Spinal cord (tissue), 10 donors: ENCODE results near the gene COA8. TPM values are rescaled to one million over a fixed set of nuclear protein-coding genes. Genes with fewer than 3 reads are reported as not detected.
A peak's percentile ranks its signal among the peaks of the same experiment; 100 is the strongest.

ENCODE experiments used
- DNase-seq, 6 donors: peaks; one replicate each; pipeline versions ENCODE4 v3.0.0 to v3.0.0-alpha.2; 2013 to 2015; ENCODE audit warnings: low spot score in 6 of 6, low read depth in 4 of 6
- H3K27ac ChIP-seq: one replicate; pipeline ENCODE4 v1.5.1; 2013; ENCODE audit warnings: low read depth, low read length, control low read depth
- H3K27me3 ChIP-seq: one replicate; pipeline ENCODE4 v1.6.1; 2013; ENCODE audit warnings: low read length; ENCODE audit not compliant: control insufficient read depth, insufficient read depth
- H3K36me3 ChIP-seq: one replicate; pipeline ENCODE4 v1.6.1; 2013; ENCODE audit warnings: low read length; ENCODE audit not compliant: control insufficient read depth, insufficient read depth
- H3K4me1 ChIP-seq: one replicate; pipeline ENCODE4 v1.6.1; 2013; ENCODE audit warnings: low read length; ENCODE audit not compliant: control insufficient read depth, insufficient read depth
- H3K4me3 ChIP-seq: one replicate; pipeline ENCODE4 v1.5.1; 2013; ENCODE audit warnings: low read depth, low read length, control low read depth
- H3K9me3 ChIP-seq: one replicate; pipeline ENCODE4 v1.6.1; 2013; ENCODE audit warnings: low read length; ENCODE audit not compliant: control insufficient read depth, insufficient read depth
- WGBS: methylation state at CpG from one replicate; pipeline ENCODE4 v1.1.5; 2013; ENCODE audit warnings: missing lambda C conversion rate; ENCODE audit not compliant: insufficient coverage; 5-methylcytosine and 5-hydroxymethylcytosine counted together
- polyA plus RNA-seq, 2 donors: library from polyadenylated mRNA; unstranded; fragments of 120-200 nt; gene quantifications; one replicate each; pipeline ENCODE4 v1.2.1, GENCODE V29; 2013; ENCODE audit not compliant: insufficient read length in 2 of 2
- total RNA-seq, 2 donors: library from RNA; depleted of rRNA in 1 of 2; stranded (reverse); fragments of 120-200 nt in 1 of 2; fragments of >200 nt in 1 of 2; gene quantifications; one replicate each; pipeline versions ENCODE4 v1.2.3 to v1.2.4, GENCODE V29; 2013 to 2014
- donor health status: healthy.

Gene COA8
- total and polyA plus RNA-seq, 4 donors = 33.5 to 57.6 (median 46.3) TPM

GRCh38 chr14:103558071-103558882 is 4.5 kb upstream of the COA8 start:
- Histone ChIP-seq H3K27me3 (no peaks in the 10 kb centered on the region), H3K9me3 (no peaks in the 10 kb centered on the region), H3K4me1 (peaks cover 21% of the 10 kb centered on the region), H3K27ac (no peak overlapping the region), H3K36me3 (peaks cover 10% of the 10 kb centered on the region), H3K4me3 (no peak overlapping the region)
- peak in 1 of 6 donors; percentile 35 for DNase-seq
- WGBS = 80% methylated on average over 11 of the region's 16 CpGs

GRCh38 chr14:103559766-103560165 is 3.0 kb upstream of the COA8 start:
- H3K4me3 ChIP-seq = no peak overlapping the region
- no peaks in the 10 kb centered on the region for H3K27me3 ChIP-seq
- 71% methylated on average over 4 of the region's 9 CpGs for WGBS
- no peak for DNase-seq
- no peaks in the 10 kb centered on the region for H3K9me3 ChIP-seq
- H3K36me3 ChIP-seq = peaks cover 6% of the 10 kb centered on the region
- no peak overlapping the region for H3K27ac ChIP-seq
- H3K4me1 ChIP-seq = peaks cover 32% of the 10 kb centered on the region

GRCh38 chr14:103560691-103561090 is 2.1 kb upstream of the COA8 start:
- DNase-seq = no peak
- WGBS = 100% methylated on average over 1 of the region's 8 CpGs
- Histone ChIP-seq H3K9me3 (no peaks in the 10 kb centered on the region), H3K27ac (no peak overlapping the region), H3K4me1 (peaks cover 32% of the 10 kb centered on the region), H3K36me3 (peaks cover 6% of the 10 kb centered on the region), H3K27me3 (no peaks in the 10 kb centered on the region), H3K4me3 (no peak overlapping the region)

GRCh38 chr14:103561381-103562178 is 1.2 kb upstream of the COA8 start:
- DNase-seq = peak in 1 of 6 donors; percentile 53
- peaks cover 32% of the 10 kb centered on the region for H3K4me1 ChIP-seq
- peak overlapping the region; percentile 92 for H3K4me3 ChIP-seq
- H3K27ac ChIP-seq = peak overlapping the region; percentile 84
- 6% methylated on average over 36 of the region's 36 CpGs for WGBS
- no peaks in the 10 kb centered on the region for H3K9me3 ChIP-seq
- H3K36me3 ChIP-seq = peaks cover 11% of the 10 kb centered on the region
- H3K27me3 ChIP-seq = no peaks in the 10 kb centered on the region

GRCh38 chr14:103562179-103562428 is 656 bp upstream of the COA8 start:
- H3K4me3 ChIP-seq = peak overlapping the region; percentile 92
- DNase-seq = no peak
- H3K4me1 ChIP-seq = peaks cover 32% of the 10 kb centered on the region
- 0% methylated on average over 25 of the region's 25 CpGs for WGBS
- peak overlapping the region; percentile 84 for H3K27ac ChIP-seq
- peaks cover 14% of the 10 kb centered on the region for H3K36me3 ChIP-seq
- H3K9me3 ChIP-seq = no peaks in the 10 kb centered on the region
- no peaks in the 10 kb centered on the region for H3K27me3 ChIP-seq

GRCh38 chr14:103563226-103563620 is 463 bp downstream of the COA8 start:
- Histone ChIP-seq H3K27me3 (no peaks in the 10 kb centered on the region), H3K27ac (peak overlapping the region; percentile 86), H3K4me1 (peaks cover 25% of the 10 kb centered on the region), H3K36me3 (peaks cover 14% of the 10 kb centered on the region), H3K9me3 (no peaks in the 10 kb centered on the region), H3K4me3 (peak overlapping the region; percentile 92)
- whole genome bisulfite sequencing = under 1% methylated on average over 13 of the region's 22 CpGs
- DNase-seq = no peak

- H3K4me1 ChIP-seq = peaks cover 29% of the 10 kb centered on the region
- no peaks in the 10 kb centered on the region for H3K9me3 ChIP-seq
- no peak for DNase-seq
- H3K27me3 ChIP-seq = no peaks in the 10 kb centered on the region
- H3K36me3 ChIP-seq = peaks cover 14% of the 10 kb centered on the region
- WGBS = 65% methylated on average over 11 of the region's 21 CpGs
- peak overlapping the region; percentile 92 for H3K4me3 ChIP-seq
- no peak overlapping the region for H3K27ac ChIP-seq
Measured at GRCh38 chr14:103563844-103564505, 1.2 kb downstream of the COA8 start.

- H3K27me3 ChIP-seq = no peaks in the 10 kb centered on the region
Measured at GRCh38 chr14:103568952-103569351, 6.2 kb downstream of the COA8 start.

GRCh38 chr14:103569408-103569807 is 6.6 kb downstream of the COA8 start:
- DNase-seq = no peak
- no peak overlapping the region for H3K4me3 ChIP-seq
- peaks cover 10% of the 10 kb centered on the region for H3K4me1 ChIP-seq
- H3K9me3 ChIP-seq = no peaks in the 10 kb centered on the region
- H3K36me3 ChIP-seq = peaks cover 25% of the 10 kb centered on the region
- WGBS = 47% methylated on average over 9 of the region's 11 CpGs
- H3K27ac ChIP-seq = no peak overlapping the region
- no peaks in the 10 kb centered on the region for H3K27me3 ChIP-seq

More at GRCh38 chr14:103568952-103569351, 6.2 kb downstream of the COA8 start:
- H3K4me3 ChIP-seq = no peak overlapping the region
- no peaks in the 10 kb centered on the region for H3K9me3 ChIP-seq
- peaks cover 14% of the 10 kb centered on the region for H3K4me1 ChIP-seq
- DNase-seq = peak in 2 of 6 donors; percentile 52 to 58
- H3K27ac ChIP-seq = no peak overlapping the region
- peaks cover 22% of the 10 kb centered on the region for H3K36me3 ChIP-seq
- 36% methylated on average over 5 of the region's 8 CpGs for WGBS
